ENCODE results near the gene ASF1B. TPM values are rescaled to one million over a fixed set of nuclear protein-coding genes. Genes with fewer than 3 reads are reported as not detected.

Gene ASF1B
- total and polyA plus RNA-seq, 2 donors (not counting 1 experiment from before 2014, with no cell fraction given), result 1.9 to 2.5 TPM

GRCh38 chr19:14166999-14167575, 30.7 kb upstream of the ASF1B start:
- H3K4me2 ChIP-seq (replicated peaks; ENCODE audit: low read depth, low read length, poor library complexity, severe bottlenecking), result peak overlapping the region; percentile 79
- ChIA-PET CTCF (interaction anchor here (0.9 to 1.3 kb wide), 3 partner anchors 27 to 181 kb away, joined by 3 to 8 read pairs (median 3); partner anchors contain the start of gene ASF1B), POLR2A (interaction anchor here (0.6 to 0.7 kb wide), 2 partner anchors 25 to 1134 kb away, joined by 4 read pairs; no protein-coding TSS in a partner anchor)
- peak overlapping the region in 3 of 5 experiments; percentile 33 to 54 (median 40) for H3K4me3 ChIP-seq (ENCODE audit: control extremely low read depth in 1 of 5, extremely low read depth in 1 of 5, insufficient read depth in 1 of 5, low read depth in 2 of 5, low read length in 4 of 5)
- peak overlapping the region; percentile 68 for H2AFZ ChIP-seq (ENCODE audit: insufficient read depth, low read depth, low read length, poor library complexity, severe bottlenecking)
- TF ChIP-seq CTCF (IDR thresholded peaks at IDR 0.05), result no peak
- TF ChIP-seq EZH2 (IDR thresholded peaks at IDR 0.05; ENCODE audit: borderline replicate concordance, insufficient read depth, low read depth, low read length, poor library complexity, severe bottlenecking), result no peak
- peaks cover 0 to 9% (median 0%) of the 10 kb centered on the region in 3 donors for H3K9me3 ChIP-seq (ENCODE audit: control extremely low read depth in 1 of 3, control insufficient read depth in 2 of 3, insufficient read depth in 1 of 3, low read length in 2 of 3)
- peak overlapping the region; percentile 49 for H3K9ac ChIP-seq (ENCODE audit: low read length)
- ATAC-seq (ENCODE audit: low read depth) (no peak), DNase-seq (no peak)
- H3K27ac ChIP-seq (ENCODE audit: low read length in 2 of 2), result no peak overlapping the region
- Mint-ChIP-seq H3K4me1 (peaks cover 23% of the 10 kb centered on the region), H3K9me3 (ENCODE audit: insufficient read depth) (no peaks in the 10 kb centered on the region), H3K27me3 (peaks cover 14% of the 10 kb centered on the region), H3K4me3 (peak overlapping the region; percentile 79), H3K27ac (no peak overlapping the region)
- WGBS (ENCODE audit: insufficient coverage), result 37% methylated on average over 2 of the region's 12 CpGs
- intact Hi-C loops (cut with micrococcal nuclease), result no loop called here
- peaks cover 24 to 25% of the 10 kb centered on the region in 2 donors for H3K4me1 ChIP-seq (ENCODE audit: control insufficient read depth in 2 of 2, insufficient read depth in 2 of 2, low read length in 2 of 2)
- no peaks in the 10 kb centered on the region for H3K79me2 ChIP-seq (ENCODE audit: control insufficient read depth, insufficient read depth, low read length)
- no peaks in the 10 kb centered on the region for H4K20me1 ChIP-seq (ENCODE audit: control insufficient read depth, insufficient read depth, low read length, poor library complexity, severe bottlenecking)
- peaks cover 0 to 14% (median 0%) of the 10 kb centered on the region in 4 experiments for H3K27me3 ChIP-seq (replicated peaks in 1 of 4; ENCODE audit: control extremely low read depth in 1 of 4, control insufficient read depth in 3 of 4, insufficient read depth in 4 of 4, low read length in 3 of 4)
- no peaks in the 10 kb centered on the region for H3K36me3 ChIP-seq (replicated peaks in 1 of 2; ENCODE audit: control extremely low read depth in 1 of 2, control insufficient read depth in 1 of 2, extremely low read depth in 1 of 2, insufficient read depth in 2 of 2, low read length in 1 of 2)
